Measurements from ENCODE around the gene UBE2V1.
"Not testable (repeated sequence)": the region's sequence is repeated elsewhere in the genome, so short reads cannot be mapped to it uniquely, and the experiment has no call there.

The UBE2V1 gene

GRCh38 chr20:50093240-50093639, 19.7 kb downstream of the UBE2V1 start:
- DNase-seq, result no peak

GRCh38 chr20:50092436-50092835, 20.5 kb downstream of the UBE2V1 start:
- DNase-seq, result no peak

- DNase-seq, result no peak
Observed at GRCh38 chr20:50089787-50090177, 23.2 kb downstream of the UBE2V1 start.

GRCh38 chr20:50089140-50089786, 23.7 kb downstream of the UBE2V1 start:
- DNase-seq, result no peak

- DNase-seq, result no peak
Observed at GRCh38 chr20:50088022-50088421, 24.9 kb downstream of the UBE2V1 start.

DNA sequence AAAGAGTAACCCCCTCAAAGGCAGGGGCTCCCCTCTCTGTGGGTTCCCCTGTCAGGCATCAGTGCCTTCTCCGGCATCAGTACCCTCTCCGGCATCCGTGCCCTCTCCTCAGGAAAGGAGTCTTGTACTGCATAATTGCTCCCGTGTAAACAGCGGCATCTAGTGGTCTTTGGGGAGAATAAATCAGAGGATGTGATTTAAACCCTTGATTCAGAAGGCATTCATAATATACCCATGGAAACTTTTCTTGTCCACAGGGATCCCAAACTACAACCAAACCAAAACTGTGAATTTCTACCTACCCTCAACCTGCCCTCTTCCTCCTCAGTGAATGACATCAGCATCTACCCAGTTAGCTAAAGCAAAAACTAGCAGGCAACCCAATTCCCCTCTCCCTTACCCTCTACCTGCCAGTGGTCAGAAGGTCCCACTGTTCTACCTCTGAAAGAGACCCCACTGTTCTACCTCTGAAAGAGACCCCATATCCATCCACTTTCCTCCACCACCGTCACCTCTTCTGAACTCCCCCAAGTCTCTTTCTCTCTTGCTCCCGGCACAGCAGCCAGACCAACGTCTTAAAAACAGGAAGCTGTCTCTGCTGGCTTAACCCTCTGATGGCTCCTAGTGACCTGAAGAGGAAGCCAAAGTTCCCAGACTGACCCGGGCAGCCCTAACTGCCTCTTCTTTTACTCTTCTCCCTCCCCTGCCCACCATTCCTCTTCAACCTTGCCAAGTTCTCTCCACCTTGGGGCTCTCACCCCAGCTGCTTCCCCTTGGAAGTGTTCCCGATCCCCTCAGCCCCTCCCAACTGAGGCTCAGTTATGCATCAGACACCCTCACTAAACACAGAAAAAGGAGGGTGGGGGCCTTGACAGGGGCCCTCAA, 27.2 kb downstream of the UBE2V1 start:
- DNase-seq, result peak; percentile 60

DNA sequence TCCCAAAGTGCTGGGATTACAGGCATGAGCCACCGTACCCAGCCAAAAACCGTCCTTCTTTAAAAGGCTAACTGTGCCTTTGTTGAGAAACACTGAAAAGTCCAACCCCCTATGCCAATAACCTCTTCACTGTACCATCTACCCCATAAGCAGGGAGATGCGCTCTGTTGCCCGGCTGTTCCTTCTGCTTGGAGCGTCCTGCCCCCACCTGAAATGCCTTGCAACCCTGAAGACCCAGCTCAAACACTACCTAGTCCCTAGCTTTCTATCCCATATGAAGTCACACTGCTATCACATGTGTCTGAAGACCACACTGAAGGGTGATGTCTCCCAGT, 27.8 kb downstream of the UBE2V1 start:
- no peak for DNase-seq

GRCh38 chr20:50083034-50083433, 29.9 kb downstream of the UBE2V1 start:
- peak; percentile 47 for DNase-seq

GRCh38 chr20:50082056-50082455, 30.9 kb downstream of the UBE2V1 start:
- peak; percentile 46 for DNase-seq

DNA sequence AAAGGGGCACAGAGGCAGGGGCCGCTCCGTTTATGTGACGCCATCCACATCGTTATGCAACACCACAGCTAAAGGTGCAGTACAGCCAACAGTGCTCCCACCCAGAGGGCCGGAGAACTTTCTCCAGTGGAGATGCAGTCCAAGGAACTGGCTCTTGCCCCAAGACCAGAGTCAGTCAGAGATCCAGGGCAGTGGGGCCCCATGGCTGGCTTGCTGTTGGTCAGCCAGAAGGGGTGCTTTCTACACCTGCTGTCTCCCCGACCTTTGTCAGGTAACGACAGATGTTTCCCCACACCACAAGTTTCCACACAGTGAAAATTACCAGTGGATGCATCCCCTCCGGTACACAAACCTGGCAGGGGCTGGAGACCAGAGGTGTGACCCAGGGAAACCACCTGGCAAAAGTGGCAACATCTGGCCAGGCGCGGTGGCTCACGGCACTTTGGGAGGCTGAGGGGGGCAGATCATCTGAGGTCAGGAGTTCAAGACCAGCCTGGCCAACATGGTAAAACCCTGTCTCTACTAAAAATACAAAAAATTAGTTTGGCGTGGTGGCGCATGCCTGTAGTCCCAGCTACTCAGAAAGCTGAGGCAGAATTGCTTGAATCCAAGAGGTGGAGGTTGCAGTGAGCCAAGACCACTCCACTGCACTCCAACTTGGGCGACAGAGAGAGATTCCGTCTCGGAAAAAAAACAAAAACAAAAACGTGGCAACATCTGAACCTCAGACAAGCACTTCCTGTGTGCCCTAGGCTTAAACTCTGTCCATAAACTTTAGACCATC, 34.9 kb downstream of the UBE2V1 start:
- DNase-seq, result no peak

DNA sequence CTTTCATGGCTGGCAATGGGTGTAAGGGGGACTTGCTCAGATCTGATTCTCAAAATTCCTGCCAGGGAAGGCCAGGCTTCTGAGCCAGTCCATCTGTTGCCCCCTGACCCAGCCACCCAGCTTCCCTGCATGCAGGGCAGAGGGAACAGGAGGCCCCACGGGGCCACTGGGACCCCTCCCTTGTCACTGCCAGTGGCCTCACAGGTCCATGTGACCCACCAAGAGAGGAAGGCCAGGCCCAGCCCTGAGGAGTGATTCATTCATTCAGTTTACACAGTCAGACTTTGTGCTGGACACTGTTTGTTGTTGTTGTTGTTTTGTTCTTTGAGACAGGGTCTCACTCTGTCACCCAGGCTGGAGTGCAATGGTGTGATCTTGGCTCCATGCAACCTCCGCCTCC, 39.5 kb downstream of the UBE2V1 start:
- no peak for DNase-seq

GRCh38 chr20:50071039-50071888, 41.7 kb downstream of the UBE2V1 start:
- peak; percentile 100 for DNase-seq

DNA sequence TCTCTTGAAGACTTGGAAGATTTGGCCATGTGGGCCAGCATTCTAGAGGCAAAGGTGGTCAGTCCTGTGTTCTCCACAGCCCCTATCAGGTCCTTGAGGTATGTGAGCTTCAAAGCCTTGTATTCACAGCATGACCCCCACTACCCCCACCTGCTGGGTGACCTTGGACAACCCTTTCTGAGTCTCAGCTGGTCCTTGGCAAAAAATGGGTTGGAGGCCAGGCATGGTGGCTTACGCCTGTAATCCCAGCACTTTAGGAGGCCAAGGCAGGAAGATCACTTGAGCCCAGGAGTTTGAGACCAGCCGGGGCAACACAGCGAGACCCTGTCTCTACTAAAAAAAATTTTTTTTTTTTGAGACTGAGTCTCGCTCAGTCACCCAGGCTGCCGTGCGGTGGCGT, 42.6 kb downstream of the UBE2V1 start:
- DNase-seq, result no peak

- no peak for DNase-seq
Observed at GRCh38 chr20:50068041-50068651, 44.8 kb downstream of the UBE2V1 start.

DNA sequence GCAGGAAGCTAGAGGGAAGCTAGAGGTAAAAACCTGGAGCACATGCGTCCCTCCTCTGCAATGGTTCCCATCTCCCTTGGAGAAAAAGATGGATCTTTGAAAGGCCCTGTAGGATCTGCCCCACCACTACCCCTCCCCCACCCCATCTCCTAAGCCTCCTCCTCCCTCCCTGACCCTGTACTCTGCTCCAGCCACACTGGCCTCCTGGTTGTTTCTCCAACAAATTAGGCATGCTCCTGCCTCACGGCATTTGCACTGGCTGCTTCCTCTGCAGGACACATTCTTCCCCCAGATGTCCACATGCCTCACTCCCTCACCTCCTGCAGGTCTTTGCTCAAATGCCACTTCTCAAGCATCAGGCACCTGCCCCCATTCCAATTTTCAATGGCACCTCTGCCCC, 45.5 kb downstream of the UBE2V1 start:
- DNase-seq, result no peak

DNA sequence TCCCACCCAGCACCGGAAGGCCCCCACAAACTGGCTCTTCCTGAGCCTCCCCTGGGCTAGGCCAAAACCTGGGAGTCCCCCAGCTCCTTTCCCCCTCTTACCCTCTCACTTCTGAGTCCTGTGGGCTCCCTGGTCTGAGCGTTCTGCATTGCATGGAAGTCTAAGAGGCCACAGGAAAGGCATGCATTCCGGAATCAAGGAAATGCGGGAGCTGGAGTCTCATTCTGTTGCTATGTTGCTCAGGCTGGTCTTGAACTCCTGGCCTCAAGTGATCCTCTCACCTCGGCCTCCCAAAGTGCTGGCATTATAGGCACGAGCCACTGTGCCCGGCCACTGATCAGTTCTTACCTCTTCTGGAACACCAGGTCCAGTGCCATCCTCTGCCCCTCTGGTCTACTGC, 45.9 kb downstream of the UBE2V1 start:
- DNase-seq, result no peak

GRCh38 chr20:50066161-50066834, 46.7 kb downstream of the UBE2V1 start:
- DNase-seq, result no peak

GRCh38 chr20:50065325-50065615, 47.7 kb downstream of the UBE2V1 start:
- DNase-seq, result no peak

DNA sequence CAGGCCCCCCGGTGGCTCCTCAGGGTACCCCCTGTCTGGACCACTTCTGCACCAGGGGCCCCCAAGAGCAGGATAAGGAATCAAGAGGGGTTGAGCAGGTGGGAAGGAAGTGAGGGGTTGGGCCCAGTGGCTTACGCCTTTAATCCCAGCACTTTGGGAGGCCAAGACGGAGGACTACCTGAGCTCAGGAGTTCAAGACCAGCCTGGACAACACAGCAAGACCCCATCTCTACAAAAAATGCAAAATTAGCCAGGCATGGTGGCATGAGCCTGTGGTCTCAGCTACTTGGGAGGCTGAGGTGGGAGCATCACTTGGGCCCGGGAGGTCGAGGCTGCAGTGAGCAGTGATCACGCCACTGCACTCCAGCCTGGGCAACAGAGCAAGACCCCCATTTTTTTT, 49.2 kb downstream of the UBE2V1 start:
- DNase-seq, result not testable (repeated sequence)

DNA sequence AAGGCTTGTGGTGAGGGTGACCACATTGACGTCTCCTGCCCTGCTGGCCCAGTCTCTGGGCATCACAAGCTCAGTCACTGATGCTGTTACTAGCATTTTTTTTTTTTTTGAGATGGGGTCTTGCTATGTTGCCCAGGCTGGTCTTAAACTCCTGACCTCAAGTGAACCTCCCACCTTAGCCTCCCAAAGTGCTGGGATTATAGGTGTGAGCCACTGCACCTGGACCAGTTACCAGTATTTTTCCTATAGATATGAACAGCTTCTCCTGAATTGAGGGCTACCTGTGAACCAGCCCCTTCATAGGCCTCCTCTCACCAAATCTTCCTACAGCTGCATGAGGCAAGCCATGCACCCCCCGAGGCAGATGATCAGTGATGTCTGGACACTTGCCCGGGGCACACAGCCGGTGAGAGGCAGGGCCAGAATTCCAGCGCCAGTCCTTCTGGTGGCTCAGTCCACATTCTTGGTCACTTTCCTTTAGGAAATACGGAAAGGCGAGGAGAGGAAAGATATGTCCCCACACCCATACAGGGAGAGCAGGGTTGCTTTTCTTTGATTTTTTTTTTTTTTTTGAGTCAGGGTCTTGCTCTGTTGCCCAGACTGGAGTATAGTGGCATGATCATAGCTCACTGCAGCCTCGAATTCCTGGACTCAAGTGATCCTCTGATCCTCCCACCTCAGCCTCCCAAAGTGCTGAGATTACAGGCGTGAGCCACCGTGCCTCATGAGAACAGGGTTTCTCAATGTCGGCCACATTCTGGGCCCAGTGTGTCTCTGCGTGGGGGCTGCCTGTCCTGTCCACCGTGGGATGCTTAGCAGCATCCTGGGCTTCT, 50.7 kb downstream of the UBE2V1 start:
- DNase-seq, result no peak

All from activated CD8-positive, alpha-beta memory T cell treated with anti-CD3 and anti-CD28 coated beads, Interleukin-2, amount 50 U/mL, for 48 hours (primary cell).